CD4-positive, alpha-beta T cell (primary cell): Measurements from ENCODE around the gene MMP24OS. TPM values are rescaled to one million over a fixed set of nuclear protein-coding genes. Genes with fewer than 3 reads are reported as not detected.

Experiments
- ATAC-seq: fragments of 200-7000 bp; cut with Tn5 transposase; one replicate; pipeline ENCODE4 v1.10.0; 2022; ENCODE audit warnings: mild to moderate bottlenecking; ENCODE audit not compliant: poor library complexity
- CTCF ChIA-PET: fragments of 350-600 bp; sonication (Branson Sonifier 250); formaldehyde crosslinking; loops from one replicate; lab custom pipeline; 2021; ENCODE audit warnings: antibody characterized with exemption, inconsistent platforms; lab: Charles Lee
- POLR2A ChIA-PET: fragments of 350-600 bp; sonication (Branson Sonifier 250); formaldehyde crosslinking; loops from one replicate; lab custom pipeline; 2021; ENCODE audit warnings: antibody characterized with exemption, inconsistent platforms; lab: Charles Lee
- DNase-seq, 14 experiments: peaks; one replicate each; pipeline ENCODE4 v3.0.0-alpha.2; 2013 to 2020; ENCODE audit warnings: mixed read lengths in 2 of 14
- H3K27ac ChIP-seq, 2 donors: one replicate each; pipeline versions ENCODE4 v1.5.1 to v1.7.0; 2013; ENCODE audit warnings: low read length in 2 of 2, low read depth in 1 of 2, mild to moderate bottlenecking in 1 of 2
- H3K27me3 ChIP-seq, 2 experiments: 1 replicate in 1 of 2; 2 replicates in 1 of 2; pipeline versions ENCODE4 v1.6.1 to v1.7.0; 2013; ENCODE audit warnings: low read length in 2 of 2, control low read depth in 1 of 2, mild to moderate bottlenecking in 1 of 2, moderate library complexity in 1 of 2; ENCODE audit not compliant: insufficient read depth in 2 of 2, control insufficient read depth in 1 of 2
- H3K36me3 ChIP-seq: one replicate; pipeline ENCODE4 v1.6.1; 2013; ENCODE audit warnings: low read length, control low read depth; ENCODE audit not compliant: insufficient read depth
- H3K4me1 ChIP-seq: one replicate; pipeline ENCODE4 v1.6.1; 2013; ENCODE audit warnings: low read length, control low read depth; ENCODE audit not compliant: insufficient read depth
- H3K4me3 ChIP-seq: one replicate; pipeline ENCODE4 v1.5.1; 2013; ENCODE audit warnings: mild to moderate bottlenecking, low read length, moderate library complexity
- H3K9me3 ChIP-seq, 2 experiments: 1 replicate in 1 of 2; 2 replicates in 1 of 2; pipeline versions ENCODE4 v1.6.1 to v1.7.0; 2013; ENCODE audit warnings: low read length in 2 of 2, mild to moderate bottlenecking in 2 of 2, control low read depth in 1 of 2, moderate library complexity in 1 of 2; ENCODE audit not compliant: control insufficient read depth in 1 of 2, insufficient read depth in 1 of 2
- H3K27ac Mint-ChIP-seq: one replicate; pipeline ENCODE4 v1.8.0; 2020; ENCODE audit warnings: mixed read lengths
- H3K27me3 Mint-ChIP-seq: one replicate; pipeline ENCODE4 v1.8.0; 2021; ENCODE audit warnings: mixed read lengths
- H3K36me3 Mint-ChIP-seq: one replicate; pipeline ENCODE4 v1.8.0; 2021; ENCODE audit warnings: low read depth, mixed read lengths
- H3K4me1 Mint-ChIP-seq: one replicate; pipeline ENCODE4 v1.8.0; 2021; ENCODE audit warnings: low read depth, mixed read lengths
- H3K4me3 Mint-ChIP-seq: one replicate; pipeline ENCODE4 v1.8.0; 2020; ENCODE audit warnings: mild to moderate bottlenecking, mixed read lengths
- H3K9me3 Mint-ChIP-seq: one replicate; pipeline ENCODE4 v1.8.0; 2020; ENCODE audit warnings: mixed read lengths
- intact Hi-C, 2 experiments: fragments of 100-400 bp; cut with DNase I in 1 of 2; cut with micrococcal nuclease in 1 of 2; formaldehyde crosslinking; loops; one replicate each; pipeline versions ENCODE4 v1.15.1 to v1.9.0; 2023 to 2025; cut with DNase I, micrococcal nuclease
- total RNA-seq, 174 experiments: library from RNA in 2 of 174; stranded (reverse) in 2 of 174; gene quantifications; one replicate each; pipeline ENCODE4 v1.2.3 and lab custom pipeline; 2021 to 2026
- TF ChIP-seq, protein P1 (sequence below): fragments of 200-600 bp; IDR thresholded peaks from one replicate; pipeline ENCODE4 v1.8.0; 2022; ENCODE audit warnings: antibody characterized with exemption, mild to moderate bottlenecking

MMP24OS gene
- total RNA-seq, 2 experiments from 2014 or later = 71.8 to 74.8 TPM

DNA sequence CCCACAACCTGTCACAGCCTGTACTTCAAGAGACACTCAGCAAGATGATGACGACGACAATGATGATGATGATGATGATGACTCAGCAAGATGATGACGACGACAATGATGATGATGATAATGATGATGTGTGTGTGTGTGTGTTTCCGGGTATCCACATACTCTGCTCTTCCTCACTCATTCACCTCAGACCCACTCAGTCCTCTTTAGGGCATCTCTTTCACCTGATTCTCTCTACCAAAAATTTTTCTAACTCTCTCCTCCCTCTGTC is 7.8 kb upstream of the MMP24OS start:
- DNase-seq (peak in 2 of 14 experiments; percentile 44 to 57), ATAC-seq (no peak)
- Histone ChIP-seq H3K27me3 (no peaks in the 10 kb centered on the region), H3K4me3 (no peak overlapping the region), H3K4me1 (peaks cover 22% of the 10 kb centered on the region), H3K36me3 (peaks cover 8% of the 10 kb centered on the region), H3K9me3 (no peaks in the 10 kb centered on the region), H3K27ac (no peak overlapping the region)
- ChIA-PET POLR2A (no interaction called here), CTCF (no interaction called here)
- Mint-ChIP-seq H3K4me1 (peaks cover 22% of the 10 kb centered on the region), H3K27me3 (no peaks in the 10 kb centered on the region), H3K4me3 (peak overlapping the region; percentile 97), H3K9me3 (no peaks in the 10 kb centered on the region), H3K27ac (peak overlapping the region; percentile 84), H3K36me3 (peaks cover 22% of the 10 kb centered on the region)
- intact Hi-C loops = no loop called here
- TF ChIP-seq, protein P1, sequence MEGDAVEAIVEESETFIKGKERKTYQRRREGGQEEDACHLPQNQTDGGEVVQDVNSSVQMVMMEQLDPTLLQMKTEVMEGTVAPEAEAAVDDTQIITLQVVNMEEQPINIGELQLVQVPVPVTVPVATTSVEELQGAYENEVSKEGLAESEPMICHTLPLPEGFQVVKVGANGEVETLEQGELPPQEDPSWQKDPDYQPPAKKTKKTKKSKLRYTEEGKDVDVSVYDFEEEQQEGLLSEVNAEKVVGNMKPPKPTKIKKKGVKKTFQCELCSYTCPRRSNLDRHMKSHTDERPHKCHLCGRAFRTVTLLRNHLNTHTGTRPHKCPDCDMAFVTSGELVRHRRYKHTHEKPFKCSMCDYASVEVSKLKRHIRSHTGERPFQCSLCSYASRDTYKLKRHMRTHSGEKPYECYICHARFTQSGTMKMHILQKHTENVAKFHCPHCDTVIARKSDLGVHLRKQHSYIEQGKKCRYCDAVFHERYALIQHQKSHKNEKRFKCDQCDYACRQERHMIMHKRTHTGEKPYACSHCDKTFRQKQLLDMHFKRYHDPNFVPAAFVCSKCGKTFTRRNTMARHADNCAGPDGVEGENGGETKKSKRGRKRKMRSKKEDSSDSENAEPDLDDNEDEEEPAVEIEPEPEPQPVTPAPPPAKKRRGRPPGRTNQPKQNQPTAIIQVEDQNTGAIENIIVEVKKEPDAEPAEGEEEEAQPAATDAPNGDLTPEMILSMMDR = no peak

DNA sequence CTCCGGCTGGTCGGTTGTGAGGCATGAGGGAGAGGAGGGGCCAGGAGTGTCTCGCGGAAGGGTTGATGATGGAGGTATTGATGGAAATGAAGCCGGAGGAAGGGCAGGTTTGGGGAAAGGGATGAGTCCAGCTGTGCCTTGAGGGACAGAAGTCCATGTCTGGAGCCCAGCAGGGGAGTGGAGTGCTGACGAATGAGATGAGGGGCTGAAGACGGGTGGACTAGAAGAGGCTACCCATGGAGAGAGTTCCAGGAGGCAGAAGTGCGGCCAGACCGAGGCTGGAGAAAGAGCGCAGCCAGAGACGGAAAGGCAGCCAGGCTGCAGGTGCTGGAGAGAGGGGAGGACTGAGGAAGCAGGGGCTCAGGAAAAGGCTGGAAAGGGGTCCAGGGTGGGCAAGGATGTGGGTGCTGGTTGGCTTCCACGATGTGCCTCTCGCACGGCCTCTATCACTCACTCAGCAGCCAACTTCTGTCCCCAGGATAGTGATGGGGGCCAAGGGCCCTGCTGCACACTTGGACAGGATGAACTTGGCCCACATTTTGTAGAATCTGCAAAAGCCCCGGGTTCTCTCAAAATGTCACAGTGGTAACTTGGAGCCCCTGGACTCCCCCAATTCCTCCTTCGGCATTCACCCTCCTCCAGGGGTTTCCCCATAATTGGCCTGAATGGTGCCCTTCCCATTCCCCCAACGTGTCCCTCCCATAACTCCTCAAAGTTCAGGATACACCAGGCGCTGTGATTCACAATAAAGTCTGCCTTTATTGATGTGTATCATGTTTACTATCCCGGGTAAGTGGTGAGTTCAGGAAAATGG is 7.3 kb upstream of the MMP24OS start:
- TF ChIP-seq, protein P1 = no peak
- intact Hi-C loops = loop anchor here in 1 of 2 experiments (5.0 kb wide), 1 partner anchor 667 kb away; the partner anchor contains the start of gene SCAND1
- H3K36me3 ChIP-seq = peaks cover 14% of the 10 kb centered on the region
- no peaks in the 10 kb centered on the region for H3K9me3 ChIP-seq
- no peaks in the 10 kb centered on the region for H3K27me3 Mint-ChIP-seq
- peak overlapping the region; percentile 61 to 71 for H3K27ac ChIP-seq
- peaks cover 22% of the 10 kb centered on the region for H3K4me1 Mint-ChIP-seq
- peak overlapping the region; percentile 88 for H3K4me3 ChIP-seq
- H3K4me3 Mint-ChIP-seq = peak overlapping the region; percentile 97
- no peaks in the 10 kb centered on the region for H3K27me3 ChIP-seq
- ChIA-PET CTCF (interaction anchor here (1.6 kb wide), 1 partner anchor 19 kb away, joined by 12 read pairs; no protein-coding TSS in a partner anchor), POLR2A (interaction anchor here (0.9 to 1.9 kb wide), 6 partner anchors 13 to 669 kb away, joined by 3 to 7 read pairs (median 5); partner anchors contain the start of genes CEP250, RBM39 and SCAND1)
- peaks cover 22% of the 10 kb centered on the region for H3K4me1 ChIP-seq
- ATAC-seq = no peak
- H3K27ac Mint-ChIP-seq = peak overlapping the region; percentile 84
- peaks cover 25% of the 10 kb centered on the region for H3K36me3 Mint-ChIP-seq
- no peak for DNase-seq
- no peaks in the 10 kb centered on the region for H3K9me3 Mint-ChIP-seq

DNA sequence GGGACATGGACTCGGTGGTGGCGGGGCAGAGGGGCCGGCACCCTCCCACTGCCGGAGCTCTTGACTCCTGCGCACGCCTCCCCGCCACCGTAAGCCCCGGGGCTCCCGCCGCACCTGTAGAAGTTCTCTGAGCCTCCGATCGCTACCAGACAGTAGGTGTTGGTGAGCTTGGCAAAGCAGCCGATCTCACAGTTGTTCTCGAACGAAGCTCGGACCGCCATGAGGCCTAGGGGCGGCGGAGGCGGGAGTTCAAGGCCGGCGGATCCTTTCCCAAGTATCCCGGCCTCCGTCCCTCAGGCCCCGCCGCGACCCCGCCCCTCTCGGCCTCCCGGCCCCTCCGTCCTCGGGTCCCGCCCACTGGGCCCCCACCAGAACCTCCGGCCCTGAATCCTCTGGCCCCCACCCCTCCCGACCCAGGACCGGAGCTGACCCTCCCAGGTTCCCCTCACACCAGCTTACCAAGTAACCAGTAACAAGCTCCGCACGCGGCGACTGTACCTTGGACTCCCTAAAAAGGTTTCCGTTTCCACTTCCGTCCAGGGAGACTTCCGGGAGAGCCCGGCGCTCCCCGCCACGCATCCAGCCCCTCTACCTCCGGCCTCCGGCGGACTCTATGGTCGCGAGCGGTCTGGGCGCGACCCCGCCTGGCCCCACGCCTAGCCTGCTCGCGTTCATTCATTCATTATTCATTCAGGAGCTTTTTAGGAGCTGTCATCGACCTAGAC is 6.5 kb upstream of the MMP24OS start, which contains the start of gene EIF6:
Gene EIF6 (minus strand): TSS at position 506 of the 725 bp plus-strand sequence. CDS start 285 bp downstream, at position 221.
- Histone ChIP-seq H3K4me3 (peak within 1 kb of the TSS; percentile 88), H3K9me3 (no peaks in the 10 kb centered on the region), H3K27ac (peak within 1 kb of the TSS; percentile 61 to 71), H3K4me1 (peaks cover 22% of the 10 kb centered on the region), H3K36me3 (peaks cover 21% of the 10 kb centered on the region), H3K27me3 (no peaks in the 10 kb centered on the region)
- Mint-ChIP-seq H3K4me1 (peaks cover 22% of the 10 kb centered on the region), H3K27ac (peak within 1 kb of the TSS; percentile 84), H3K9me3 (no peaks in the 10 kb centered on the region), H3K36me3 (peaks cover 33% of the 10 kb centered on the region), H3K27me3 (no peaks in the 10 kb centered on the region), H3K4me3 (peak within 1 kb of the TSS; percentile 97)
- CTCF ChIA-PET = interaction anchor here (0.5 to 1.6 kb wide), 3 partner anchors 19 to 115 kb away, joined by 3 to 12 read pairs (median 4); no protein-coding TSS in a partner anchor
- intact Hi-C loops = loop anchor here in 1 of 2 experiments (5.0 kb wide), 1 partner anchor 668 kb away; the partner anchor contains the start of gene SCAND1
- TF ChIP-seq, protein P1 = no peak
- DNase-seq = peak; percentile 32 to 83 (median 64)
- ATAC-seq = peak; percentile 69
- POLR2A ChIA-PET = interaction anchor here (0.9 to 1.9 kb wide), 6 partner anchors 14 to 670 kb away, joined by 3 to 7 read pairs (median 5); partner anchors contain the start of genes CEP250, RBM39 and SCAND1
